Middle frontal gyrus (tissue), 1 donor: Measurements from ENCODE around the gene SLC12A6.
"Not testable (repeated sequence)": the region's sequence is repeated elsewhere in the genome, so short reads cannot be mapped to it uniquely, and the experiment has no call there.

ENCODE experiments used
- DNase-seq: peaks from one replicate; pipeline ENCODE4 v3.0.0-alpha.2; 2015; ENCODE audit warnings: low spot score; ENCODE audit errors: extremely low spot score

The SLC12A6 gene

DNA sequence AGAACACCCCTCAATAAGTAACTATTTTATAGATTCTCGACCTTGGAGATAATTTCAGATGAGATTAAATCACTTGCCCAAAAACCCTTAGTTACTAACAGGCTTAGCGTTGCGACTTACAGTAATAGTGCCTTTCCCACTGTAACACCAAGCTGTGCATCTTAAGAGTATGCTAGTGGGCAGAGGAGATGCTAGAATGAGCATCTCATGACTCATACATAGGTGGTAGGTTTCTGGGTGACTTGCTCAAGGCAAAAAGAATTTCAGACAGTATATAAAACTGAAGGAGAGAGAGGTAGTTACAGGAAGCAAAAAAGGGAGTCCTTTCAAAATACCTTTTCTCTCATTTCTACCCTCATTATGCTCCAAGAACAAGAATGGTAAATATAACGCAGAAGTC is 131.6 kb downstream of the SLC12A6 start:
- DNase-seq, result no peak

DNA sequence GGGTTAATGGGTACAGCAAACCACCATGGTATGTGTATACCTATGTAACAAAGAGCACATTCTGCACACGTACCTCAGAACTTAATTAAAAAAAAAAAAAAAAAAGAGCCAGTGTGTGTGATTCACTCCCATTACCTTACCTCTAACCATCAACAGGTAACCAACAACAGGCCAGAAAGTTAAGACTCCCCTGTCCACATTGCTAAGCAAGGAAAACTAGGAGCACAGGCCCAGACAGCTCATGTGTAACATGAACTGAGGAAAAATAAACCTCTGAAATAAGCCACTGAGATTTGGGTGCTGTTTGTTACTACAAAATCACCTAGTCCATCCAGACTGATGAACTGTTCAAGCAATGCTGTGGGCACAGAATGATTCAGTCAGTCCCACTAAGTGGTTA is 133.6 kb downstream of the SLC12A6 start:
- no peak for DNase-seq

DNA sequence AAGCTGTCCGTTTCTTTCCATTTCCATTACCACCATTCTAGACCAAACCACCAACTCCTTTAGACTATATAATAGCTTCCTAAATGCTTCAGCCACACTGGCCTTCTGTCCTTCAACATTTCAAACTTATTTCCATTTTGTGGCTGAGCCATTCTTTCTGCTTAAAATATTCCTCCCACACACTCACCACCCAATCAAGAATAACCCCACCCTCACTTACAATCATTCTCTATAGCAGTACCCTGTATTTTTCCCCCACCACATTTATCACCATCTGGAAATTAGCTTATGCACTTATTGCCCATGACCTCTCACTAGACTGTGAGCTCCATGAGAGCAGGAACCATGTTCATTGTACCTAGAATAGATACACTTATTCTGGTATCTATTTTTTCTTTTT is 134.3 kb downstream of the SLC12A6 start:
- no peak for DNase-seq

DNA sequence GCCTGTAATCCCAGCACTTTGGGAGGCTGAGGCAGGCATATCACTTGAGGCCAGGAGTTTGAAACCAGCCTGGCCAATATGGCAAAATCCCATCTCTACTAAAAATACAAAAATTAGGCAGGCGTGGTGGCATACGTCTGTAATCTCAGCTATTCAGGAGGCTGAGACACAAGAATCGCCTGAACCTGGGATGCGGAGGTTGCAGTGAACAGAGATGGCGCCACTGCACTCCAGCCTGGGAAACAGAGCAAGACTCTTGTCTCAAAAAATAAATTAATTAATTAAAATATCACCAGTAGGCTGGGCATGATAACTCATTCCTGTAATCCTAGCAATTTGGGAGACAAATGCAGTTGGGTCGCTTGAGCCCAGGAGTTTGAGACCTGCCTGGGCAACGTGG is 144.3 kb downstream of the SLC12A6 start:
- not testable (repeated sequence) for DNase-seq

DNA sequence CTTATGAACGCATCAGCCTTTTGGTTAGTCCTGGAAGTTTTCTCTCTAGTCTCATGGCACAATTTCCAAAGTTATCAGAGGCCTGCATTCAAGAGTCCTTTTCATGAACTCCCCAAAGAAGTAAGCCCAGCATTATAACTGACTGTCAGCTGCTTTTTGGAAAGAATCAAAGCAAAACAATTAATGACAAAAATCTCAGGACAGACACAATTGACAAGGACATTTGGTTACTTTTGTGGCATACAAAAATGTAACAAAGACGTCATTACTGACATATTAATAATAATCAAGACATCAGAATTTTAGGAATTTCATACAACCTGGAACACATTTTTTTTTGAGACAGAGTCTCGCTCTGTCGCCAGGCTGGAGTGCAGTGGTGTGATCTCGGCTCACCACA is 148.9 kb downstream of the SLC12A6 start:
- DNase-seq, result no peak

DNA sequence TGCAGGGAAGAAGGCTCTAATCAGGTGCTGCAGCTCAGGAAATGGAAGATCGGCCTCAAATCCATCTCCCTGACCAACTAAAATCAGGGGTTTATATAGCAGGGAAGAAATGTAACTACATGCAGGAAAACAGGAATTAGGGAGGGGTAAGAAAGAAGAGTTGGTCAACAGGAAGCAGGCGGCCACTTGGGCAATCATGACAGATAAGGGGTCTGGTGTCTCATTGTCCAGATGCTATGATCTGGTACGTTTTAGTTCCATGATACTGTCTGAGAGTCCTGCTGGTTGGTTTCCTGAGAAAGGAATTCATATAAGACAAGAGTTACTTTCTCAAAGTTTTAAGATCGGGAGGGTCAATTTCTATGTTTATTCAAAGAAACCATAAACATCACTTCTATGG is 151.9 kb downstream of the SLC12A6 start:
- no peak for DNase-seq

DNA sequence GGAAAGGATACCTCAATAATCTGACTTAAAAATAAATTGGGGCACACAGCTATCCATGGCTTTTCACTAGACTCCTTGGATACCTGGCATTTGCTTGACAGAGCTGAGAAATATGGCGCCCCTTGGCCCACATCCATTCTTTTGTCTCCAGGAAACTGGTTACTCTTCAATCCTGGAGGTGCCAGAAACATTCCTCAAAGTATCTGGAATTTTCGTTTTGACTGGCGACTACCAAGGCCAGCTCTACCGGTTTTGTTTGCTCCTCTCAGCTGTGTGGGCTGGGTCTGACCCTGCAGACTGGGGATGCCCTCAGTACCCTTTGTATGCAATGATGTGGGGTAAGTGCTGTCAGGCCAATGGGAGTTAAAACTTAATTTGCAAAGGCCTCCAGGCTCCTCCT is 154.6 kb downstream of the SLC12A6 start:
- no peak for DNase-seq
